CD4-positive, CD25-positive, alpha-beta regulatory T cell (primary cell): Measurements from ENCODE around the gene ARHGEF26. TPM values are rescaled to one million over a fixed set of nuclear protein-coding genes. Genes with fewer than 3 reads are reported as not detected.
A peak's percentile ranks its signal among the peaks of the same experiment; 100 is the strongest.

ENCODE experiments used
- ATAC-seq, 2 donors: fragments of 150-1000 bp; cut with Tn5 transposase; one replicate each; pipeline ENCODE4 v1.10.0; 2021; ENCODE audit warnings: low read depth in 2 of 2, moderate number of reproducible peaks in 2 of 2, moderate library complexity in 1 of 2
- DNase-seq, 3 donors: peaks; one replicate each; pipeline versions ENCODE4 v3.0.0 to v3.0.0-alpha.2; 2012 to 2022; ENCODE audit warnings: mixed read lengths in 1 of 3
- H3K27ac ChIP-seq: one replicate; pipeline ENCODE4 v1.7.0; 2013; ENCODE audit warnings: mild to moderate bottlenecking, low read length; ENCODE audit not compliant: insufficient read depth, poor library complexity, severe bottlenecking
- H3K27me3 ChIP-seq: one replicate; pipeline ENCODE4 v1.7.0; 2013; ENCODE audit warnings: low read length; ENCODE audit not compliant: control insufficient read depth, insufficient read depth
- H3K36me3 ChIP-seq: one replicate; pipeline ENCODE4 v1.7.0; 2013; ENCODE audit warnings: mild to moderate bottlenecking, low read length, moderate library complexity; ENCODE audit not compliant: control insufficient read depth, insufficient read depth
- H3K4me1 ChIP-seq: 2 replicates; pipeline ENCODE4 v1.7.0; 2013; ENCODE audit warnings: mild to moderate bottlenecking, low read length; ENCODE audit not compliant: insufficient read depth, control insufficient read depth, poor library complexity, severe bottlenecking
- H3K4me3 ChIP-seq: one replicate; pipeline ENCODE4 v1.7.0; 2013; ENCODE audit warnings: low read depth, mild to moderate bottlenecking, low read length, moderate library complexity
- H3K9me3 ChIP-seq, 2 experiments: 1 replicate in 1 of 2; 2 replicates in 1 of 2; pipeline ENCODE4 v1.7.0; 2013; ENCODE audit warnings: low read length in 2 of 2, mild to moderate bottlenecking in 1 of 2, moderate library complexity in 1 of 2; ENCODE audit not compliant: control insufficient read depth in 2 of 2
- H3K27ac Mint-ChIP-seq, 3 donors: one replicate each; pipeline ENCODE4 v1.8.0; 2020 to 2022; ENCODE audit warnings: mild to moderate bottlenecking in 3 of 3, mixed read lengths in 3 of 3, moderate library complexity in 2 of 3
- H3K27me3 Mint-ChIP-seq: one replicate; pipeline ENCODE4 v1.8.0; 2022; ENCODE audit warnings: mild to moderate bottlenecking, mixed read lengths
- H3K36me3 Mint-ChIP-seq: one replicate; pipeline ENCODE4 v1.8.0; 2020; ENCODE audit warnings: mixed read lengths
- H3K4me1 Mint-ChIP-seq, 4 donors: one replicate each; pipeline ENCODE4 v1.8.0; 2020 to 2022; ENCODE audit warnings: mixed read lengths in 4 of 4, mild to moderate bottlenecking in 1 of 4
- H3K4me3 Mint-ChIP-seq, 4 donors: one replicate each; pipeline ENCODE4 v1.8.0; 2020 to 2022; ENCODE audit warnings: mild to moderate bottlenecking in 4 of 4, mixed read lengths in 4 of 4, moderate library complexity in 3 of 4
- H3K9me3 Mint-ChIP-seq, 7 donors: one replicate each; pipeline ENCODE4 v1.8.0; 2020 to 2022; ENCODE audit warnings: mixed read lengths in 7 of 7, mild to moderate bottlenecking in 3 of 7, moderate library complexity in 2 of 7
- polyA plus RNA-seq, 4 donors: library from polyadenylated mRNA; unstranded; fragments of 300-500 nt; fragmentation: Illumina TruSeq; gene quantifications; one replicate each; pipeline ENCODE4 v1.2.3, GENCODE V29; 2021
- total RNA-seq: library from RNA; stranded (reverse); gene quantifications from one replicate; pipeline ENCODE4 v1.2.3, GENCODE V29; 2022

The ARHGEF26 gene, protein sequence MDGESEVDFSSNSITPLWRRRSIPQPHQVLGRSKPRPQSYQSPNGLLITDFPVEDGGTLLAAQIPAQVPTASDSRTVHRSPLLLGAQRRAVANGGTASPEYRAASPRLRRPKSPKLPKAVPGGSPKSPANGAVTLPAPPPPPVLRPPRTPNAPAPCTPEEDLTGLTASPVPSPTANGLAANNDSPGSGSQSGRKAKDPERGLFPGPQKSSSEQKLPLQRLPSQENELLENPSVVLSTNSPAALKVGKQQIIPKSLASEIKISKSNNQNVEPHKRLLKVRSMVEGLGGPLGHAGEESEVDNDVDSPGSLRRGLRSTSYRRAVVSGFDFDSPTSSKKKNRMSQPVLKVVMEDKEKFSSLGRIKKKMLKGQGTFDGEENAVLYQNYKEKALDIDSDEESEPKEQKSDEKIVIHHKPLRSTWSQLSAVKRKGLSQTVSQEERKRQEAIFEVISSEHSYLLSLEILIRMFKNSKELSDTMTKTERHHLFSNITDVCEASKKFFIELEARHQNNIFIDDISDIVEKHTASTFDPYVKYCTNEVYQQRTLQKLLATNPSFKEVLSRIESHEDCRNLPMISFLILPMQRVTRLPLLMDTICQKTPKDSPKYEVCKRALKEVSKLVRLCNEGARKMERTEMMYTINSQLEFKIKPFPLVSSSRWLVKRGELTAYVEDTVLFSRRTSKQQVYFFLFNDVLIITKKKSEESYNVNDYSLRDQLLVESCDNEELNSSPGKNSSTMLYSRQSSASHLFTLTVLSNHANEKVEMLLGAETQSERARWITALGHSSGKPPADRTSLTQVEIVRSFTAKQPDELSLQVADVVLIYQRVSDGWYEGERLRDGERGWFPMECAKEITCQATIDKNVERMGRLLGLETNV
- total RNA-seq, result not detected
- under 1 TPM in 2 of 4 donors, not detected in 2; 0.09 to 0.13 TPM for polyA plus RNA-seq

- peak; percentile 68 to 69 for ATAC-seq
- Mint-ChIP-seq H3K4me1 (peaks cover 0 to 23% (median 5%) of the 10 kb centered on the region in 4 donors), H3K27me3 (peaks cover 72% of the 10 kb centered on the region), H3K4me3 (peak within 1 kb of the TSS; percentile 56 to 83 (median 67)), H3K27ac (no peak within 1 kb of the TSS), H3K9me3 (peaks cover 0 to 5% (median 0%) of the 10 kb centered on the region in 7 donors), H3K36me3 (peaks cover 3% of the 10 kb centered on the region)
- Histone ChIP-seq H3K4me1 (peaks cover 13% of the 10 kb centered on the region), H3K27ac (no peak within 1 kb of the TSS), H3K4me3 (no peak within 1 kb of the TSS), H3K27me3 (peaks cover 27% of the 10 kb centered on the region), H3K9me3 (no peaks in the 10 kb centered on the region), H3K36me3 (no peaks in the 10 kb centered on the region)
- DNase-seq, result peak; percentile 21 to 78 (median 44)
Observed at GRCh38 chr3:154120961-154121700, at the start of gene ARHGEF26. Gene ARHGEF26, plus strand, starts transcription at chr3:154121390. Its CDS starts 603 bp downstream, at chr3:154121993.

DNA sequence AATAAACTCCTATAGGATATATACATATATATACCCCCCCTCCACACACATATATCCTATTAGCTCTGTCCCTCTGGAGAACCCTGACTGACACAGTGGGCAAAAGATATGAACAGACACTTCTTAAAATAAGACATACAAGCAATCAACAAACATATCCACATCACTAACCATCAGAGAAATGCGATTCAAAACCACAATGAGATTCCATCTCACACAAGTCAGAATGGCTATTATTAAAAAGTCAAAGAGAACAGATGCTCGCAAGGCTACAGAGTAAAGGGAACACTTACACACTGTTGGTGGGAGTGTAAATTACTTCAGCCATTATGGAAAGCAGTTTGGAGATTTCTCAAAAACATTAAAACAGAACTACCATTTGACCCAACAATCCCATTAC lies 46.2 kb upstream of the ARHGEF26 start:
- no peaks in the 10 kb centered on the region for H3K4me1 ChIP-seq
- Mint-ChIP-seq H3K9me3 (peaks cover 0 to 12% (median 3%) of the 10 kb centered on the region in 7 donors), H3K4me3 (no peak overlapping the region), H3K4me1 (no peaks in the 10 kb centered on the region), H3K27me3 (no peaks in the 10 kb centered on the region), H3K27ac (no peak overlapping the region), H3K36me3 (no peaks in the 10 kb centered on the region)
- no peaks in the 10 kb centered on the region for H3K9me3 ChIP-seq
- no peaks in the 10 kb centered on the region for H3K27me3 ChIP-seq
- no peak overlapping the region for H3K4me3 ChIP-seq
- ATAC-seq, result no peak
- no peaks in the 10 kb centered on the region for H3K36me3 ChIP-seq
- no peak overlapping the region for H3K27ac ChIP-seq
- DNase-seq, result no peak

DNA sequence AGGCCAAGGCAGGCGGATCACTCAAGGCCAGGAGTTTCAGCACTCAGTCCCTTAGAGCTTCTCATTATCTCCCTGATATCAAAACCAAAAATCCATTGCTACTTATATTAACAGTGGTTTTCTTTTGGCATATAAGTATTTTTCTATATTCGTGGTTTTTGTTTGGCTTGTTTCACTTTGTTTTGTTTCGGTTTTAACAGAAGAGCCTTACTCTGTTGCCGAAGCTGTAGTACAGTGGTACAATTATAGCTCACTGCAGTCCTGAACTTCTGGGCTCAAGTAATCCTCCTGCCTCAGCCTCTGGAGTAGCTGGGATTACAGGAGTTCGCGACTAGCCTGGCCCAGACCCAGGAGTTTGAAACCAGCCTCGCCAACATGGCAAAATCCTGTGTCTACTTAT lies 42.5 kb upstream of the ARHGEF26 start:
- H3K27me3 ChIP-seq, result no peaks in the 10 kb centered on the region
- H3K4me1 ChIP-seq, result no peaks in the 10 kb centered on the region
- no peaks in the 10 kb centered on the region for H3K36me3 ChIP-seq
- peaks cover 0 to 7% (median 4%) of the 10 kb centered on the region in 7 donors for H3K9me3 Mint-ChIP-seq
- ATAC-seq (no peak), DNase-seq (no peak)
- H3K4me1 Mint-ChIP-seq, result no peaks in the 10 kb centered on the region
- no peak overlapping the region for H3K4me3 Mint-ChIP-seq
- no peaks in the 10 kb centered on the region for H3K9me3 ChIP-seq
- no peaks in the 10 kb centered on the region for H3K36me3 Mint-ChIP-seq
- peaks cover 4% of the 10 kb centered on the region for H3K27me3 Mint-ChIP-seq
- no peak overlapping the region for H3K27ac Mint-ChIP-seq
- H3K27ac ChIP-seq, result no peak overlapping the region
- H3K4me3 ChIP-seq, result no peak overlapping the region

DNA sequence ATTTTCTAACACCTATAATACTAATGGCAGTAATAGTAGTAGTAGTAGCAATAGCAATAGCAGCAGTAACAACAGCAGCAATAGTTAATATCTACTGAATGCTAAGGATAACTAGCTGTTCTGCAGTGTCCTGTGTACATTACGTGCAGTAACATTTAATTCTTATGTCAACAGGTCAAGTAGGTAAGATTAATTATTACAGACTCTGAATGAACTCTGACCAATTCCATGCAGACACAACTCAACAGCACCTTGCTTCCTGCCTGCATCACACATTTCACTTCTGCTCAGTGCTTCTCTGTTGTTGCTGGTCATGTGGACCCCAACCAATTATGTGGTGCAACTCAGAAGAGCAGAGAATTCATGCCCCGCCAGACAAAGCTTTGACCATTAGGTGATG lies 39.9 kb upstream of the ARHGEF26 start:
- ATAC-seq (no peak), DNase-seq (no peak)
- Histone ChIP-seq H3K4me3 (no peak overlapping the region), H3K9me3 (no peaks in the 10 kb centered on the region), H3K4me1 (no peaks in the 10 kb centered on the region), H3K27ac (no peak overlapping the region), H3K36me3 (no peaks in the 10 kb centered on the region), H3K27me3 (no peaks in the 10 kb centered on the region)
- H3K27ac Mint-ChIP-seq, result no peak overlapping the region
- H3K4me3 Mint-ChIP-seq, result no peak overlapping the region
- no peaks in the 10 kb centered on the region for H3K36me3 Mint-ChIP-seq
- H3K9me3 Mint-ChIP-seq, result peaks cover 0 to 5% (median 3%) of the 10 kb centered on the region in 7 donors
- H3K27me3 Mint-ChIP-seq, result peaks cover 4% of the 10 kb centered on the region
- H3K4me1 Mint-ChIP-seq, result no peaks in the 10 kb centered on the region

DNA sequence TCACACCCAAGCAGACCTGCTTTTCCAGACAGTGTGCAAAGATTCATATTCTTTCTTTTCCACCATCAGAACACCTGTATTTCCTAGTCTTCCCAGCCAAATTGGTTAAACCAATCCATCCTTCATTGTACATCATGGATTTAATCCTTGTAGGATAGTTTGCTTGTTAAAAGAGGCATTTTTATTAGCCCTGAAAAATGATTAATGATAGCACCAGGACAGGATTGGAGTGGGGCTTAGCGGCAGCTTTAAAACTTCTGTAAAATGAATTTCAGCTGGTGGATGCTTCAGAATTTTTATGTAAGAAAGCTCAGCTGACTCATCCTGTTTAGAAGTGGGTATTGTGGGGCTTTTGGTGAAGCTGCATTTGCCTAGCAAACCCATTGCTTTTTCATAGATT lies 36.1 kb upstream of the ARHGEF26 start:
- DNase-seq, result no peak
- no peaks in the 10 kb centered on the region for H3K27me3 ChIP-seq
- Mint-ChIP-seq H3K4me1 (no peaks in the 10 kb centered on the region), H3K27ac (no peak overlapping the region), H3K36me3 (no peaks in the 10 kb centered on the region), H3K4me3 (no peak overlapping the region), H3K9me3 (peaks cover 0 to 4% (median 3%) of the 10 kb centered on the region in 7 donors), H3K27me3 (peaks cover 4% of the 10 kb centered on the region)
- no peaks in the 10 kb centered on the region for H3K4me1 ChIP-seq
- H3K27ac ChIP-seq, result no peak overlapping the region
- no peak overlapping the region for H3K4me3 ChIP-seq
- H3K36me3 ChIP-seq, result no peaks in the 10 kb centered on the region
- H3K9me3 ChIP-seq, result no peaks in the 10 kb centered on the region
- no peak for ATAC-seq

DNA sequence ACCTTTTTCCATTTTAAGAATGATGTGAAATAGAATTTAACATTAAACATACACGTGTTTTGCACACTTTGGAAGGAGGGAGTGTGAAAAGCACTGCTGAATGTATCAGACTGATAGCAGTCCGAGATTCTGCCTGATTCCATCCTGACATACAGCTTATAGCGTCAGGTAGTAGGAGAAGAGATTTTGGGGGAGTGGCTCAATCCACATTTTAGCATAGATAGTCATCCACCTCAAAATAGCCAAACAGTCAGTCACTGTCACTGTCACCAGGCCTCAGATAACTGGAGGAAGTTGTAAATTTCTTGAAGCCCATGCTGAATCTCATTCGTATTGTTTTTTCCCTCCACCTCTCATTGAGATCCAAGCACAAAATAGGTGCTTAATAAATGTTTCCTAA lies 35.4 kb upstream of the ARHGEF26 start:
- Histone ChIP-seq H3K27ac (no peak overlapping the region), H3K4me1 (no peaks in the 10 kb centered on the region), H3K4me3 (no peak overlapping the region), H3K9me3 (no peaks in the 10 kb centered on the region), H3K36me3 (no peaks in the 10 kb centered on the region), H3K27me3 (no peaks in the 10 kb centered on the region)
- ATAC-seq, result no peak
- Mint-ChIP-seq H3K27me3 (peaks cover under 1% of the 10 kb centered on the region), H3K36me3 (no peaks in the 10 kb centered on the region), H3K4me3 (no peak overlapping the region), H3K4me1 (no peaks in the 10 kb centered on the region), H3K9me3 (peaks cover 0 to 4% (median 3%) of the 10 kb centered on the region in 7 donors), H3K27ac (no peak overlapping the region)
- DNase-seq, result no peak

DNA sequence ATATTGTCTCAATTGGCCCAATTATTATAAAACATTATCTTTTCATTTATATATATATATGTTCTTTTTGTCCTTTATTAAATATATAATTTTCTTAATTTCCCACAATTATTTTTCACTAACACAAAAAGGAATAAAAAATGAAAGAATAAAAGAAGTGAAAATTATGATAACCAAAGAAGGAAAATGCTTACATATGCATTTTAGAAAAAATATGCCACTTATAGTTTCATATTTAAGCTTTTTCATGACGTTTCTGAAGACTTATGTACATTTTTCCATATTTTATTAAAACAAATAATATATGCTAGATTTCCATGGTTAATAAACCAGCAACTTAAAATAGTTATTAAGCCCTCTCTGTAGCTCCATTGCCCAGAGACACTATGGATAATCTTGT lies 34.9 kb upstream of the ARHGEF26 start:
- H3K36me3 Mint-ChIP-seq, result no peaks in the 10 kb centered on the region
- no peak for DNase-seq
- Histone ChIP-seq H3K4me1 (no peaks in the 10 kb centered on the region), H3K9me3 (no peaks in the 10 kb centered on the region), H3K36me3 (no peaks in the 10 kb centered on the region), H3K27ac (no peak overlapping the region), H3K4me3 (no peak overlapping the region), H3K27me3 (no peaks in the 10 kb centered on the region)
- no peaks in the 10 kb centered on the region for H3K4me1 Mint-ChIP-seq
- ATAC-seq, result no peak
- no peak overlapping the region for H3K27ac Mint-ChIP-seq
- no peaks in the 10 kb centered on the region for H3K27me3 Mint-ChIP-seq
- peaks cover 0 to 4% (median 1%) of the 10 kb centered on the region in 7 donors for H3K9me3 Mint-ChIP-seq
- no peak overlapping the region for H3K4me3 Mint-ChIP-seq
